Stimulated activated CD8-positive, alpha-beta memory T cell treated with anti-CD3 and anti-CD28 coated beads, Interleukin-2, amount 100 ng/mL, for 48 hours (primary cell): Measurements from ENCODE around the gene DEDD.
A peak's percentile ranks its signal among the peaks of the same experiment; 100 is the strongest.

ENCODE experiments used
- DNase-seq, 2 donors: peaks; one replicate each; pipeline ENCODE4 v3.0.0-alpha.2; 2020; ENCODE audit warnings: low read depth in 2 of 2

DEDD gene, protein sequence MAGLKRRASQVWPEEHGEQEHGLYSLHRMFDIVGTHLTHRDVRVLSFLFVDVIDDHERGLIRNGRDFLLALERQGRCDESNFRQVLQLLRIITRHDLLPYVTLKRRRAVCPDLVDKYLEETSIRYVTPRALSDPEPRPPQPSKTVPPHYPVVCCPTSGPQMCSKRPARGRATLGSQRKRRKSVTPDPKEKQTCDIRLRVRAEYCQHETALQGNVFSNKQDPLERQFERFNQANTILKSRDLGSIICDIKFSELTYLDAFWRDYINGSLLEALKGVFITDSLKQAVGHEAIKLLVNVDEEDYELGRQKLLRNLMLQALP

GRCh38 chr1:161132410-161133219 is at the start of gene DEDD:
DEDD (minus strand) TSS chr1:161132667; CDS start chr1:161124462, 8,205 bp downstream.
- DNase-seq = peak; percentile 77 to 83

DNA sequence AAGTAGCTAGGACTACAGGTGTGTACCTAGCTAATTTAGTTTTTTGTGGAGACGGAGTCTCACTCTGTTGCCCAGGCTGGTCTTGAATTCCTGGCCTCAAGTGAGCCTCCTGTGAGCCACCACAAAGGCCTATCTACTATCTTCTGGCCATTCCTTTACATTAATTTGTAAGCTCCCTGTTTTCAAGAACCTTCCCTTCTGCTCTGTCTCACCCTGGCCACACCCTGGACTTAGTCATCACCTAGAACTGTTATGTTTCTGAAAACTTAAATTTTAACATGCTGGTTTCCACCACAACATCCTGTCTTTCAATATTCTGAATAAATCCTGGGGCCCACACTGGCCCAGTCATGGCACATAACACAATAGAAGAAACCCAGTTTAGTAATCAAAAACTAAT is 49.7 kb upstream of the DEDD start:
- peak in 1 of 2 donors; percentile 41 for DNase-seq

DNA sequence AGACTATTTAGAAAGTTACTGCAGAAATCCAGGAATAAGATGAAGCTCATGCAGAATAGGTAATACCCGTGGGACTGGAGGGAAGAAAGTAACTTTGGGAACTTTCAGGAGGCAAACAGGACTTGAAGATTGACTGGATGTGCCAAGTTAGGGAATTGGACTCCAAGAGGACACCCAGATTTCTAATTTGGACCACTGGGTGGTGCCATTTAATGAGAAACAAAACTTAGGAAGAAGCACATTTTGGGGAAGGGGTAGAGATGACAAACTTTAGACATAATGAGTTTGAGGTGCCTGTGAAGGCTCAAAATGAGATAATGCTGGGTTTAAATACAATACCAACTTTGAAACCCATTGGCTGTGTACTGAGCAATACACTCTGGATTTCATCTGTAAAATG is 48.2 kb upstream of the DEDD start:
- DNase-seq = no peak

DNA sequence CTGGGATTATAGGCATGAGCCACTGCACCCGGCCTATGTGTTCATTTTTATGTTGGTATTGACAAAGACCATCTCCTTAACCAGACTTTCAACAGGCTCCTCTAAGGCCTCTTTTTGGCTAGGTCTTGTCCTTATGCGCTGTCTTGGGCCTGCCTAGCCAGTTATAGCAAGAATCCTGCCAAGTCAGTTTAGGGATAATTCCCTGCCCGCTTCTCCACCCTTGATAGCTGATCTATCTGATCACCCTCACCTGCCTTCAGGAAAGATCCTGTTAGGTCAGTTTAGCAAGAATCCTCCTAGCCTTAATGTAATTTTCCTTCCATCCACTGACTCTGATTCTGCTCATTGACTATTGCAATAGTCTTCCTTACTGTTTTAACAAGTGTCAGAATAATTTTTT is 47.2 kb upstream of the DEDD start:
- no peak for DNase-seq

DNA sequence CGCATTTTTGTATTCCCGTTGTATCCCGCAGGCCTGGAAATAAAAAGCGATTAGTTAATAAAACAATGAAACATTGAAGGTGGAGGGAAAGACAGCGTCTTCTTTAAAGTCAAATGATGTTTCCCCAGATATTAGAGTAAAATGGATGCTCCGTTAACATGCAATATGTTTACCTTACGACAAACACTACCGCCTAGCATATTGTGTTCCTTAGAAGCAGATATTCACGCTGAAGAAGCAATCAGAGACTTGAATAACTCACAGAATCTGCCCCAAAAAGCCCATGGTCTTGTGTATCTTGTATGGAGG is 45.4 kb upstream of the DEDD start:
- DNase-seq = no peak

DNA sequence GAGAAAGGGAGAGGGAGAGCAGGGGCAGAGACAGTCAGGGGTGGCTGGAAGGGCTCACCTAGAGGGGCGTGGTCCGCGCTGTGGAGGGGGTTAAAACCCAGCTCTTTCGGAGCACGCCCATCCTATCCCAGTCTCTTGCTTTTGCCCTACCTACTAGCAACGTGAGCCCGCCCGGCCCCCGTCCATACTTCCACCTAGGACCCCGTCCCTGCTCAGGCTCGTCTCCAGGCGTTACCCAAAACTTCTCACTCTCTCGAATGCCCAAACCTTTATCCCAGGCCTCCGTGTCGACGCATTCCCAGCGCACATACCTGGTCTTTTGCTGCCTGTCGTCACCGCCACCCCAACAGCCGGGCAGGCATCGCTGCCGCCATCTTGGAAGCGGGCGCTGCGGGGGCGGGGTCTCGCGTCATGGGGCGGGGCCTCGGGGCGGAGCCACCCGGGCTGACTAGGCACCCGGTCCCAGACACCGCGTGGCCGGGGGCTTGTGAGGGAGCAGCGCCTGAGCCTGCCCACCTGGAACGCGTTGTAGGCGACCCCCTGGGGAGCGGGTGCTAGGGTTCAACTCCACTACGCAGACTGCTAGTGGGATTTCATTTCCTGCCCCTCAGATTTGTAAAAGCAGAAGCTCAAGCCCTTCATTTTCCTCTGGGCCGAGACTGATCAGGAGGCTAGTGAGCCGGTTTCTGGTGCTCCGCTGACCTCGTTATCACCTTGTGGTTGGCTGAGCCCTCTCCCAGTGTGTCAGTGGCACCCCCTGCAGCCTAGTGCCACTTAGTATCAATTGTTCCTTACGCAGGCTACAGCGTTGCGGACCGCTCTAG is 44.9 kb upstream of the DEDD start, which contains the start of gene B4GALT3:
B4GALT3 (minus strand) TSS at position 396 of the 824 bp plus-strand sequence. CDS start 1,447 bp downstream, outside the sequence.
- peak; percentile 95 for DNase-seq

- DNase-seq = no peak
Observed at GRCh38 chr1:161176468-161177111, 44.1 kb upstream of the DEDD start.

DNA sequence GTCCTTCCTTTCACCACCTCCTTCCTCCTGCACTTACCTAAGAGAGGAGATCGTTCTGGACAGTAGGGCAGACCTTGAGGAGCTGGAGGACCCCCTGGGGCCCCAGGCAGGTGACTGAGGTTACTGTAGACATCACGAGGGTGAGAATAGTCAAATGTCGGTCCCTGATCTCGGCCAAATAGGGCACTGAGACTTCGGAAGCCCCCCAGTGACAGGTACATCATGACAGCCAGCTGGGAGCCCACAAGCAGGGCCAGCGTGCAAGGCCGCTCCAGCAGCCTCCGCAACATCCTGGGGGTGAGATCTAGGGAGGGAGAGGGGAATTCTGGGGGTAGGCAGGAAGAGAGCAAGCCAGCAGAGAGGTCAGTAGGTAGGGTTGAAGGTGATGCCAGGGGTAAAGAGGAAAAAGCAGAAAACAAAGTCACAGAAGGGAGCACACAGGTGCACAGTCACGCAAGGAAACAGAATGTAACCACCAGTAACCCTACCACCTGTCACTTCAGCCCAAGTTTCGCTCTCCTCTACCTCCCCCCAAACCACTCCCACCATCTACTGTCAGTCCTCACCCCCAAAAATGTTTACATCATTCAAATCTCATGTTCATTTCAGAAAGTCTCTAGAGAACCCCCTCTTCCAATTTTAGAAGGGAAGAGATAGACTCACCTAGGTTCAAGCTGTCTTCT is 43.4 kb upstream of the DEDD start:
- DNase-seq = no peak

GRCh38 chr1:161174911-161175310 is 42.4 kb upstream of the DEDD start:
- no peak for DNase-seq

- no peak for DNase-seq
Observed at GRCh38 chr1:161173711-161174110, 41.2 kb upstream of the DEDD start.

DNA sequence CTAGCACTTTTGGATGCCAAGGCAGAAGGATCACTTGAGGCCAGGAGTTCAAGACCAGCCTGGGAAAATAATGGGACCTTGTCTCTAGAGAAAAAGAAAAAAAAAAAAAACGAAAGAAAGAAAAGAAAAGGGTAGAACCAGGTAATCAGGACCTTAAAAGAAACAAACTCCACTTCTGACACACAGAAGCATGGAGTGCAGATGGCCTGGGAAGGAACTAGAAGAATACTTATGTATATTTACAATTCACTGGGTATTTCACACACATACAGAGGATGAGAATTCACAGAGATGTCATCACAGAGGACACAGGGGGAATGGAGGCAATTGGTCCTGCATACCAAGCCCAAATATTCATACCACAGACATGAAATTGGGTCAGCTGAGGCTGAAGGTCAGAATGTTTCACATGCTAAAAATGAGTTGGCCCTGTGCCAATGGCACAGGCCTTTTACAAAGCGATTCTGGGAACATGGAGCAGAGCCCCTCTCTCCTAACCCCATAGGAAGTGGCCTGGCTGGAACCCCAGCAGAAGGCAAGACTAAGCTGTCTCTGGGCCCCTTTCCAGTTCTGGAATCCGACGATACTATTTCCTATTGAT is 40.4 kb upstream of the DEDD start:
- no peak for DNase-seq

DNA sequence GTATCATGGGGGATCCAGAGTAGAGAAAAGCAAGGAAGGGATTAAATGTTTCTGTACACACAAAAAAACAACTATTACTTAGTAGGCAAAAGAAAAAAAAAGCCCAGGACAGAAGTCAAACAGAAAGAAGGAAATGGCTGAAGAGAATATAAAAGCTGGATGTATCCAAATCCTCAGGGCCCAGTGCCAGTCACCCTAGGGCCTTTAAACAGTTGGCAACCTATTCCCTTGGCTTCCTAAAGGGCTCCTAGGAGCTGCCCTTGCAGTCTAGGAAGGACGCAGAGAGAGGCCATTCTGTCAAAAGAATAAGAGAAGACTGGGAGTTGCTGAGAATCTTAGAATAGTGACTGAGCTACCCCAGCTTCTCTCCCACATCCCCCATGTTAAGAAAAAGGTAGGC is 39.9 kb upstream of the DEDD start:
- no peak for DNase-seq

- no peak for DNase-seq
Observed at GRCh38 chr1:161171696-161172095, 39.2 kb upstream of the DEDD start.

DNA sequence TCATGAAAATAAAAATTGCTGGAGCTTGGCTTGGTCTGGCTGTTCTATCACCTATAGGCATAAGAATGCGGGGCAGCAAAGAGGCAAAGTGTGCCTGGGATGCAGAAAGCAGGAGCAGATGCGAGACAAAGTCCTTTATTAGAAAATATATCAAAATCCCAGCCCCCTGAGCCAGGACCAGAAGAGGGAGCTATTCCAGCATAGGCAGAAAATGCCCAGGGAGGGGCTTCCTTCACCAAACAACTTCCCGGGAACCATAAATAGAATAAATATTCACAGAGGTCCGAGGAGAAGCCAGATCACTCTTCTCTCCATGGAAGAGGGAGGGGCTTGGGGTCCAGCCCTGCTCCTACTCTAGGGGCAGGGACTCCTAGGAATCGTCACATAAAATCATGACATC is 38.7 kb upstream of the DEDD start:
- DNase-seq = no peak

GRCh38 chr1:161168906-161169305 is 36.4 kb upstream of the DEDD start:
- DNase-seq = no peak

DNA sequence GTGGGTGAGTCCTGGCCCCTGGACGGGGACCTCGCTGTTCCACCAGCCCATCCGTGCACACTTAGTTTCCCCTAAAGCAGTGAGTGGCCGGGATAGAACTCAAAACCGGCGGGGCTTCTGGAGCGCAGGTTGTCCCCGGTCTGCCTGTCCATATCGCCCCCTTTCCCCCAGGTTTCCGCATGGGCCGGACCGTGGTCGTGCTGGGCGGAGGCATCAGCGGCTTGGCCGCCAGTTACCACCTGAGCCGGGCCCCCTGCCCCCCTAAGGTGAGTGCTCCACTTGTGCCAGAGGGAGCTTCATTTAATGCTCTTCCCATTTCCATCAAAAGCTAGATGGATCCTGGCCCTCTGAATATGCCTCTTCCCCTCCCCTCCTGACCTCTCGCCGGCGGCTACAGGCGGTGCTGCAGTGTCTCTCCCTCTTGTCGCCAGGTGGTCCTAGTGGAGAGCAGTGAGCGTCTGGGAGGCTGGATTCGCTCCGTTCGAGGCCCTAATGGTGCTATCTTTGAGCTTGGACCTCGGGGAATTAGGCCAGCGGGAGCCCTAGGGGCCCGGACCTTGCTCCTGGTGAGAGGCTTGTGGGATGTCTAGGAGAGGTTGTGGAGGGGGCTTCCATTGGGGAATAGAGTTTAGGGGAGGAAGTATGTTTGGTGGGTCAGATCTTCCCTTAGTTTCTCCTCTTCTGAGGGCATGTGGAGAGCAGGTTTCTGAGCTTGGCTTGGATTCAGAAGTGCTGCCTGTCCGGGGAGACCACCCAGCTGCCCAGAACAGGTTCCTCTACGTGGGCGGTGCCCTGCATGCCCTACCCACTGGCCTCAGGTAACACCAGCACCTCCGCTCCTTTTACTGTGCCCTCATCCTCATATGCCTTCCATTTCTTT is 34.4 kb upstream of the DEDD start:
- DNase-seq = no peak

GRCh38 chr1:161165742-161166668 is 33.5 kb upstream of the DEDD start, which contains the start of gene PPOX:
PPOX (plus strand) TSS chr1:161166426; CDS start chr1:161166848, 422 bp downstream.
- DNase-seq = peak; percentile 83 to 87

- DNase-seq = no peak
Observed at GRCh38 chr1:161164901-161165610, 32.6 kb upstream of the DEDD start.
